GM19455 (cell line): Measurements from ENCODE around the gene ZNF771.
A peak's percentile ranks its signal among the peaks of the same experiment; 100 is the strongest.
"Not testable (repeated sequence)": the region's sequence is repeated elsewhere in the genome, so short reads cannot be mapped to it uniquely, and the experiment has no call there.

Experiments used
- ATAC-seq: cut with Tn5 transposase; IDR thresholded peaks from one replicate; pipeline ENCODE4 v1.9.1; 2021; ENCODE audit not compliant: unreplicated experiment

Gene ZNF771

DNA sequence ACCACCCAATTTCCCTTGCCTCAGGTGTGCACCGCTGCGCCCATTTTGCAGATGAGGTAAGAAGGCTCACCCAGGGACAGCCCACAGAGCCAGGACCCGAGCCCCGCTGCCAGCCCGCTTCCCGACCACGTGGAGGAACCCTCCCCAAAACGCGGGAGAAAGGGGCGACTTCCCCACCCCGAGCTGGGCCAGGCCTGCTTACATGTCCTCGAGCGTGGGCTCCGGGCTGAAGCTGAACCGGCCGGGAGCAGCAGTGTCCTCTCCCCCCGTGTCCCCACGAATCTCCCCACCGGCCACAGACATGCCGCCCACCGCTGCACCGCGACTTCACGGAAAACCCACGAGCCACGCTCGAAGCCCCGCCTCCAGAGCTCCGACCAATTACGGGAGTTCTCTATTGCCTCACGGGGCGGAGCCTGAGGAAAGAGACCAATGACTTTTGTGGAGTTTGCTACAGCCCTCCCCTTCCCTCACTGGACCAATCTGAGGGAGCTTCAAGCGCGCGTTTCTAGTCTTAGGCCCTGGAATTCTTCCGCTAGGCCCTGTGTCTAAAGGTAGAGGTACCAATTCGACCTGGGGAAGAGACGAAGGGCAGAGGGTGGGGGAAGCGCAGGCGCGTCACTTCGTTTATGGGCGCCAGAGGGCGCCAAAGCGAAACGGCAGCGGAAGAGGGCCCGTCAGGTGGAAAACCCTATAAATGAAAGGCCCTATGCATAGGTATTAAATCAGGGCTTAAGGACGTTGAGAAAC is 22.4 kb downstream of the ZNF771 start, which contains the start of gene DCTPP1:
Gene DCTPP1, minus strand, starts transcription at position 353 of the 750 bp plus-strand sequence. Its CDS starts 50 bp downstream, at position 303.
- ATAC-seq: peak; percentile 93

- ATAC-seq: peak; percentile 18
Observed at GRCh38 chr16:30430428-30430970, 23.1 kb downstream of the ZNF771 start.

- no peak for ATAC-seq
Observed at GRCh38 chr16:30434852-30435251, 27.4 kb downstream of the ZNF771 start.

DNA sequence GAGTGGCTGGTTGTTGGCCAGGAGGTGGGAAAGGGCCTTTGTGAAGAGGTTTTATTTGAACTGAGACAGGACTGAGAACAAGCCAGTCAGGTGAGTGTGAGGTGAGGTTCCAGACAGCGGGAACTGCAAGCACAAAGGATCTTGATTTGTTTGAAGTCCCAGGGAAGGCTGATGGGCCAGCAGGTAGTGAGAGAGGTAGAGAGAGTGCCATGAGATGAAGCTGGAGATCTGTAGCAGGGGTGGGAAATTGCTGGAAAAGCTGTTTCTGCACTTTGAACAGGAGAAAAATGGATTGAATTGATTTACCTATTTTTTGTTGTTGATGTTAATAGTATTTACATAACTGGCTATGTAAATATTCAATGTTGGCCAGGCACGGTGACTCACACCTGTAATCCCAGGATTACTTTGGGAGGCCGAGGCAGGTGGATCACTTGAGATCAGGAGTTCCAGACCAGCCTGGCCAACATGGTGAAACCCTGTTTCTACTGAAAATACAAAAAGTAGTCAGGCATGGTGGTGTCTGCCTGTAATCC is 30.2 kb downstream of the ZNF771 start:
- ATAC-seq: no peak

DNA sequence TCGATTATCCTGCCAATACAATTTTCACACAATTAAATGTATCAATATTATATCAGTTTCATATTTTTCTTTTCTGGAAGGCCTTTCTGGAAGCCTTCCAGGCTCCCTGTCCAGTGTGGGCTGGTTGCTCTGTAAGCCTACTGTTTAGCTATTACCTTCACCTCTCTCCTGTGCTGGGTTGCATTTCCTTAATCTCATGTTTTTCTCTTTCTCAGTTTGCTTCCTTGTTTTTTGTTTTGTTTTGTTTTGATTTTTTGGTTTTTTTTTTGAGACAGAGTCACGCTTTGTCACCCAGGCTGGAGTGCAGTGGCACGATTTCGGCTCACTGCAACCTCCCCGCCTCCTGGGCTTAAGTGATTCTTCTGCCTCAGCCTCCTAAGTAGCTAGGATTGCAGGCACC is 31.4 kb downstream of the ZNF771 start:
- no peak for ATAC-seq

- no peak for ATAC-seq
Observed at GRCh38 chr16:30439720-30440348, 32.4 kb downstream of the ZNF771 start.

DNA sequence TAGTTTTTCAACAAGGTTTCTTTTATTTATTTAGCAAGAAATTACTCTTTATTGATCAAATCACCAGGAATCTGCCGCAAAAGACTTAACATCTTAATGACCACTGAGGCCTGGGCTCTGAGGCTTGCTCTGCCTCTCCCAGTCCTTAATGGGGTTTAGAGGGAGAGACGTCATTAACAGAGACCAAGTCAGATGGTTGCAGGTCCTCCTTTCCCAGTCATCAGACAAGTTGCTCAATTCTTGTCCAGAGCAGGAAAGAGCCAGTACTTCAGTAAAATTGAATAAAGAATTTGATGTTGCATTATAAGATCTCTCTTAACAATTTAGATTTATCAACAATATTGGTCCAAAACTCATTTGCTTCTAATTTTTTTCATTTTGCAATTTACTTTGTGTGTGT is 36.2 kb downstream of the ZNF771 start:
- no peak for ATAC-seq

DNA sequence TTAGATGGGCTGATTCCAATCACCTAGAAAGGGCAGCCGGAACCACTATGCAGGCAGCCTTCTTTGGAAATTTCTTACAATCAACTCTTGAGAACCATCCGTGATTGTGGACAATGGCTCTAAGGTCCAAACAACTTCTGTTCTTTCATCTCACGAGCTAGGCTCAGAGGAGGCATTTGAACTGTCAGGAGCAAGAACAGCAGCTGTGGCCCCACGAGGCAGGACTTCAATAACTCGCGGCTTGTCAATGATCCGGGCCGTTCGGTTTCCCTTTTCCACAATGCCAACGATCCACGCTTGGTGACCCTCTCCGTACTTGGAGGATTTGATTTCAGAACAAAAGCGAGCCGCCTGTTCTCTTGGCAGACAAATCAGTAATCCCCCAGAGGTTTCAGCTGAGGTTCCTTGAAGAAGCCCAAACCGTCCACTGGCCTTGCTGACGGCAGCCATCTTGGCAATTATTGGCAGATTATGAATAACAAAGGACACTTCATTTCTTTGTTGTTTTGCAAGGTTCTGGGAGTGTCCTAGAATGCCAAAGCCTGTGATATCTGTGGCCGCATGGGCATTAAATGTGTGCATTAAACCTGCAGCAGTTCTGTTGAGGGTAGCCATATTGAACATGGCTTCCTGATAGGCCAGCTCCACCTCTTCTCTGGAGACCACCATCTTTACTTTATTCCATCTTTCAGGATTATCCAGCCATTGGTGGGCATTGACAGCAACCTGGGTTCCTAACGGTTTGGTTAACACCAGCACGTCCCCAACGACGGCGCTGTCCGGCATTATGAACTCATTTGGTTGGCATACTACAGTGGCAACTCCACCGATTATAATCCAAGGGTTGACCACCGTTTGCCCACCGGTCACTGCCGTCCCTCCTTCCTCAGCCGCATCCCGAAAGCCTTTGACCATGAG is 37.1 kb downstream of the ZNF771 start:
- no peak for ATAC-seq

DNA sequence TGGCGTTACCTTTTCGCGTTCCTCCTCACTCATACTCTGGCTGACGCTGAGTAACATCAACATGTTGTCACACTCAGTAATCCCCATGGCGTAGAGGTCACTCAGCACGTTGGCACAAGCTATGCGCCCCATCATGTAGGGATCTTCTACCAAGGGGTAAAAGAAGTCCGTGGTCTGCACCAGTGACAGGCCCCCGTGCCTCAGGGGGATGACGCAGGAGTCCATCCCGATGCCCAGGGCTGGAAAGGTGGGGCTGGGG is 37.7 kb downstream of the ZNF771 start:
- no peak for ATAC-seq

GRCh38 chr16:30445408-30446202 is 38.2 kb downstream of the ZNF771 start, which contains the start of gene SEPHS2:
Gene SEPHS2, minus strand, starts transcription at chr16:30445874. Its CDS starts 147 bp downstream, at chr16:30445727.
- ATAC-seq: peak; percentile 85

GRCh38 chr16:30446203-30446595 is 38.8 kb downstream of the ZNF771 start:
- no peak for ATAC-seq

DNA sequence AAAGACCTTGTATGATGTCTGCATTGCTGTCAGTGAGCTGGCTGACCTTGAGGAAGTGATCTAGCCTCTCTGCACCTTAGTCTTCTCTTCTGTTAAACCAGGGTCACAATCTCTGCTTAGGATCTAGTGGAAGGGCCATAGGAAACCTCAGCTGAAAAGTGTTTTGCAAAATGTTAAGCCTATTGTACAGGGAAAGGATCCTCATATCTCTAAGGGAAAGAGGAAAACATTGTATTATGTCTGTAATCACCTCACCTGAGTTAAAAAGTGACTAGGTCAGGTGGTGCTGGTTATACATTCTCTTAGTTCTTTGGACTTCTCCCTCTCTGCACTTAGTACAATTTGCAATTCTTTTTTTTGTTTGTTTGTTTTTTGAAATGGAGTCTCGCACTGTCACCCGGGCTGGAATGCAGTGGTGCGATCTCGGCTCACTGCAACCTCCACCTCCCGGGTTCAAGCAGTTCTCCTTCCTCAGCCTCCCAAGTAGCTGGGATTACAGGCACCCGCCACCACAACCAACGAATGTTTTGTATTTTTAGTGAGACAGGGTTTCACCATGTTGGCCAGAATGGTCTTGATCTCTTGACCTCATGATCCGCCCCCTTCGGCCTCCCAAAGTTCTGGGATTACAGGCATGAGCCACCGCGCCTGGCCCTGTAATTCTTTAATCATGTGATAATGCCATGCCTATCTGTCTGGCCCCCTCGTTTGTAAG is 40.3 kb downstream of the ZNF771 start:
- ATAC-seq: no peak

- no peak for ATAC-seq
Observed at GRCh38 chr16:30449116-30449435, 41.7 kb downstream of the ZNF771 start.

DNA sequence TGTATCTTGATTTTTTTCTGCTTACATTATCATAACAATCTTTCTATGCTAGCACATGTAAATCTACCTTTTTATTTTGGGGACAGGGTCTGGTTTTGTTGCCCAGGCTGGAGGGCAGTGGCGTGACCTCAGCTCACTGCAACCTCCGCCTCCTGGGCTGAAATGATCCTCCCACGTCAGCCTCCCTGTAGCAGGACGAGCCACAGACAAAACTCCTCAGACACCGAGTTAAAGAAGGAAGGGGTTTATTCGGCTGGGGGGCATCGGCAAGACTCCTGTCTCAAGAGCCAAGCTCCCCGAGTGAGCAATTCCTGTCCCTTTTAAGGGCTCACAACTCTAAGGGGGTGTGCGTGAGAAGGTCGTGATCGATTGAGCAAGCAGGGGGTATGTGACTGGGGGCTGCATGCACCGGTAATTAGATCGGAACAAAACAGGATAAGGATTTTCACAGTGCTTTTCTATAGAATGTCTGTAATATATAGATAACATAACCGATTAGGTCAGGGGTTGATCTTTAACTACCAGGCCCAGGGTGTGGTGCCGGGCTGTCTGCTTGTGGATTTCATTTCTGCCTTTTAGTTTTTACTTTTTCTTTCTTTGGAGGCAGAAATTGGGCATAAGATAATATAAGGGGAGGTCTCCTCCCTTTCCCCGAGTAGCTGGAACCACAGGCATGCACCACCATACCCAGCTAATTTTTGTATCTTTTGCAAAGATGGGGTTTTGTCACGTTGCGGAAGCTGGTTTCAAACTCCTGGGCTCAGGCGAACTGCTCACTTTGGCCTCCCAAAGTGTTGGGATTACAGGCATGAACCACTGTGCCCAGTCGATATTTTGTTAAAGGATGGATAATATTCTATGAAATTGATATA is 45.5 kb downstream of the ZNF771 start:
- ATAC-seq: not testable (repeated sequence)

DNA sequence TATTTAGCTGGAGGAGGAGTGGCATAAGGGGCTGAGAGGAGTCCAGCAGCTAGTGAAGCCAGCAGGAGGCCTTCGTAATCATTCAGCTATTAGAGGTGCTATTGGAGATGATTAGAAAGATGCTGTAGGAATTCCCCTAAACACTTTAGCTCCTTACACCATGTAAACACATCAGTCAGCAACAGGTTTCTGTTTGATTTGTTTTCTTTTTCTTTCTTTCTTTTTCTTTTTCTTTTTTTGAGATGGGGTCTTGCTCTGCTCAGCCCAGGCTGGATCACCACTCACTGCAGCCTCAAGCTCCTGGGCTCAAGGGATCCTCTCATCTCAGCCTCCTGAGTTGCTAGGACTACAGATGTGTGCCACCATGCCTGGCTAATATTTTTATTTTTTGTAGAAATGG is 48.9 kb downstream of the ZNF771 start:
- no peak for ATAC-seq

GRCh38 chr16:30457256-30457655 is 49.9 kb downstream of the ZNF771 start:
- ATAC-seq: no peak

GRCh38 chr16:30457743-30458560 is 50.5 kb downstream of the ZNF771 start:
- no peak for ATAC-seq
